ENCODE measurements around the gene SLFN11.

SLFN11 gene

GRCh38 chr17:35390663-35391062, 17.2 kb upstream of the SLFN11 start:
- H3K27me3 ChIP-seq (ENCODE audit: control insufficient read depth in 5 of 5, insufficient read depth in 4 of 5, low read length in 5 of 5) = no peaks in the 10 kb centered on the region
- H3K27ac ChIP-seq (ENCODE audit: low read depth, low read length) = no peak overlapping the region
- H3K9ac ChIP-seq (ENCODE audit: low read length in 5 of 5) = no peak overlapping the region
- no peaks in the 10 kb centered on the region for H3K36me3 ChIP-seq (ENCODE audit: control insufficient read depth in 5 of 5, insufficient read depth in 5 of 5, low read length in 5 of 5)
- no peak overlapping the region for H3K4me3 ChIP-seq (ENCODE audit: low read depth in 1 of 5, low read length in 5 of 5)
- no peaks in the 10 kb centered on the region for H3K9me3 ChIP-seq (ENCODE audit: control insufficient read depth in 5 of 5, low read length in 5 of 5)
- H3K4me1 ChIP-seq (ENCODE audit: control insufficient read depth in 5 of 5, insufficient read depth in 5 of 5, low read length in 5 of 5) = no peaks in the 10 kb centered on the region

GRCh38 chr17:35390156-35390555, 16.7 kb upstream of the SLFN11 start:
- Histone ChIP-seq H3K4me1 (ENCODE audit: control insufficient read depth in 5 of 5, insufficient read depth in 5 of 5, low read length in 5 of 5) (no peaks in the 10 kb centered on the region), H3K9me3 (ENCODE audit: control insufficient read depth in 5 of 5, low read length in 5 of 5) (no peaks in the 10 kb centered on the region), H3K27me3 (ENCODE audit: control insufficient read depth in 5 of 5, insufficient read depth in 4 of 5, low read length in 5 of 5) (no peaks in the 10 kb centered on the region), H3K9ac (ENCODE audit: low read length in 5 of 5) (no peak overlapping the region), H3K4me3 (ENCODE audit: low read depth in 1 of 5, low read length in 5 of 5) (no peak overlapping the region), H3K36me3 (ENCODE audit: control insufficient read depth in 5 of 5, insufficient read depth in 5 of 5, low read length in 5 of 5) (no peaks in the 10 kb centered on the region), H3K27ac (ENCODE audit: low read depth, low read length) (no peak overlapping the region)

DNA sequence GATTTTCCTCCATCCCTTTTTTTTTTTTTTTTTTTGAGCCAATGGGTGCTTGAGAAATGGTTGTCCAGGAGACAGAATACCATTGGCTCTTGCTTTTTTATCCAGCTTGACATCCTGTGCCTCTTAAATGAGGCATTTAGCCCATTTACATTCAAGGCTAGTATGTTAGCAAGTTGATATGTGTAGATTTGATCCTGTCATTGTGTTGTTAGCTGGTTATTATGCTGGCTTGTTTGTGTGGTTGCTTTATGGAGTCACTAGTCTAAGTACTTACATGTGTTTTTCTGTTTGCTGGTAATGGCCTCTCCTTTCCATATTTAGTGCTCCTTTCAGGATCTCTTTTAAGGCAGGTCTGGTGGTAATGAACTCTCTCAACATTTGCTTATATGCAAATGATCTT, 14.1 kb upstream of the SLFN11 start:
- Histone ChIP-seq H3K9ac (ENCODE audit: low read length in 5 of 5) (no peak overlapping the region), H3K27me3 (ENCODE audit: control insufficient read depth in 5 of 5, insufficient read depth in 4 of 5, low read length in 5 of 5) (no peaks in the 10 kb centered on the region), H3K4me1 (ENCODE audit: control insufficient read depth in 5 of 5, insufficient read depth in 5 of 5, low read length in 5 of 5) (no peaks in the 10 kb centered on the region), H3K27ac (ENCODE audit: low read depth, low read length) (no peak overlapping the region), H3K9me3 (ENCODE audit: control insufficient read depth in 5 of 5, low read length in 5 of 5) (no peaks in the 10 kb centered on the region), H3K4me3 (ENCODE audit: low read depth in 1 of 5, low read length in 5 of 5) (no peak overlapping the region), H3K36me3 (ENCODE audit: control insufficient read depth in 5 of 5, insufficient read depth in 5 of 5, low read length in 5 of 5) (no peaks in the 10 kb centered on the region)

DNA sequence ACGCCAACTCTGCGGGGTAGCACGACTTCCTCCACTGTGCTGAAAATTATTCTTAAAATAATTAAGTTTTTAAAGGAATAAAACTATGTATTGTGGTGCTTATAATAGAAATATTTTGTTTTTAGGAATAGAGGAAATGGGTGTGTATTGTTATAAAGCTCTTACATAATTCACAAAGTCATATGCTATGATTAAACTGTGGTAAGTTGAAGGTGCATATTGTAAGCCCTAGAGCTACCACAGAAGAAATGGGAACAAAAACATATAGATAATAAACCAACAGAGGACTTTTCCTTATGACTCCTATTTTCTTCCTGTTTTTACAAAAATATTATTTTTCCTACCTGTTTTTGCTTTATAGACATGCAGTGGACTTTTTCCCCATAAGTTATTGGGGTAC, 4.3 kb upstream of the SLFN11 start:
- no peak overlapping the region for H3K9ac ChIP-seq (ENCODE audit: low read length in 5 of 5)
- no peak overlapping the region for H3K4me3 ChIP-seq (ENCODE audit: low read depth in 1 of 5, low read length in 5 of 5)
- peak overlapping the region; percentile 3 for H3K27ac ChIP-seq (ENCODE audit: low read depth, low read length)
- H3K27me3 ChIP-seq (ENCODE audit: control insufficient read depth in 5 of 5, insufficient read depth in 4 of 5, low read length in 5 of 5) = peaks cover 0 to 8% (median 0%) of the 10 kb centered on the region in 5 donors
- H3K4me1 ChIP-seq (ENCODE audit: control insufficient read depth in 5 of 5, insufficient read depth in 5 of 5, low read length in 5 of 5) = peaks cover 1 to 27% (median 13%) of the 10 kb centered on the region in 5 donors
- no peaks in the 10 kb centered on the region for H3K36me3 ChIP-seq (ENCODE audit: control insufficient read depth in 5 of 5, insufficient read depth in 5 of 5, low read length in 5 of 5)
- H3K9me3 ChIP-seq (ENCODE audit: control insufficient read depth in 5 of 5, low read length in 5 of 5) = no peaks in the 10 kb centered on the region

GRCh38 chr17:35377068-35377467, 3.6 kb upstream of the SLFN11 start:
- Histone ChIP-seq H3K4me1 (ENCODE audit: control insufficient read depth in 5 of 5, insufficient read depth in 5 of 5, low read length in 5 of 5) (peaks cover 1 to 29% (median 18%) of the 10 kb centered on the region in 5 donors), H3K27ac (ENCODE audit: low read depth, low read length) (peak overlapping the region; percentile 3), H3K36me3 (ENCODE audit: control insufficient read depth in 5 of 5, insufficient read depth in 5 of 5, low read length in 5 of 5) (no peaks in the 10 kb centered on the region), H3K9ac (ENCODE audit: low read length in 5 of 5) (no peak overlapping the region), H3K27me3 (ENCODE audit: control insufficient read depth in 5 of 5, insufficient read depth in 4 of 5, low read length in 5 of 5) (peaks cover 0 to 8% (median 0%) of the 10 kb centered on the region in 5 donors), H3K9me3 (ENCODE audit: control insufficient read depth in 5 of 5, low read length in 5 of 5) (no peaks in the 10 kb centered on the region), H3K4me3 (ENCODE audit: low read depth in 1 of 5, low read length in 5 of 5) (no peak overlapping the region)

GRCh38 chr17:35376245-35376644, 2.8 kb upstream of the SLFN11 start:
- Histone ChIP-seq H3K9ac (ENCODE audit: low read length in 5 of 5) (no peak overlapping the region), H3K27me3 (ENCODE audit: control insufficient read depth in 5 of 5, insufficient read depth in 4 of 5, low read length in 5 of 5) (peaks cover 0 to 8% (median 0%) of the 10 kb centered on the region in 5 donors), H3K4me1 (ENCODE audit: control insufficient read depth in 5 of 5, insufficient read depth in 5 of 5, low read length in 5 of 5) (peaks cover 1 to 34% (median 19%) of the 10 kb centered on the region in 5 donors), H3K4me3 (ENCODE audit: low read depth in 1 of 5, low read length in 5 of 5) (peak overlapping the region in 2 of 5 donors; percentile 28 to 34), H3K36me3 (ENCODE audit: control insufficient read depth in 5 of 5, insufficient read depth in 5 of 5, low read length in 5 of 5) (no peaks in the 10 kb centered on the region), H3K9me3 (ENCODE audit: control insufficient read depth in 5 of 5, low read length in 5 of 5) (no peaks in the 10 kb centered on the region), H3K27ac (ENCODE audit: low read depth, low read length) (peak overlapping the region; percentile 71)

DNA sequence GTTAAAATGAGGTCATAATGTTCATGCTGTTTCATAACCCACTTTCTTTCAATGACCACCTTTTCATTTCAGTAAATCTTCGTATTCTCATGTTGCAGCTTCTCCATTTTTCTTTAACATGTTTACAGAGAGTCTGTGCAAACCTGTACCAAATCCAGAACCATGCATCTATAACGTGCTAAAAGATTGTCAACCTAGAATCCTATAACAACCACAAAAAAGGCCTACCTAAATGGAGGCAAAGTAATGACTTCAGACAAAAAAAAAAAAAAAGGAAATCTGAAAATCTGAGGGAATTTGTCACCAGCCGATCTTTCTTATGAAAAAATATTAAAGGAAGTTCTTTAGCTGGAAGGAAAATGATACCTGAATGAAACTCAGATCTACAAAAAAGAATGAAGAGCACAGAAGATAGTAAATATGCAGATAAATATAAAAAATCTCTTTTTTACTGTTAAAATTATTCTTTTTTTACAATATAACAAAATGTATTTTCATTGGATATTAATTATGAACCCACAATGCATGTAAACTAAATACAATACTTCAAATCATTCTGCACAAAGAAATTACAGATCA, 1.4 kb upstream of the SLFN11 start:
- Histone ChIP-seq H3K4me1 (ENCODE audit: control insufficient read depth in 5 of 5, insufficient read depth in 5 of 5, low read length in 5 of 5) (peaks cover 1 to 34% (median 19%) of the 10 kb centered on the region in 5 donors), H3K36me3 (ENCODE audit: control insufficient read depth in 5 of 5, insufficient read depth in 5 of 5, low read length in 5 of 5) (no peaks in the 10 kb centered on the region), H3K4me3 (ENCODE audit: low read depth in 1 of 5, low read length in 5 of 5) (peak overlapping the region; percentile 59 to 86 (median 65)), H3K27me3 (ENCODE audit: control insufficient read depth in 5 of 5, insufficient read depth in 4 of 5, low read length in 5 of 5) (peaks cover 0 to 8% (median 0%) of the 10 kb centered on the region in 5 donors), H3K27ac (ENCODE audit: low read depth, low read length) (peak overlapping the region; percentile 98), H3K9me3 (ENCODE audit: control insufficient read depth in 5 of 5, low read length in 5 of 5) (peaks cover 0 to 6% (median 2%) of the 10 kb centered on the region in 5 donors), H3K9ac (ENCODE audit: low read length in 5 of 5) (peak overlapping the region; percentile 76 to 92 (median 89))

DNA sequence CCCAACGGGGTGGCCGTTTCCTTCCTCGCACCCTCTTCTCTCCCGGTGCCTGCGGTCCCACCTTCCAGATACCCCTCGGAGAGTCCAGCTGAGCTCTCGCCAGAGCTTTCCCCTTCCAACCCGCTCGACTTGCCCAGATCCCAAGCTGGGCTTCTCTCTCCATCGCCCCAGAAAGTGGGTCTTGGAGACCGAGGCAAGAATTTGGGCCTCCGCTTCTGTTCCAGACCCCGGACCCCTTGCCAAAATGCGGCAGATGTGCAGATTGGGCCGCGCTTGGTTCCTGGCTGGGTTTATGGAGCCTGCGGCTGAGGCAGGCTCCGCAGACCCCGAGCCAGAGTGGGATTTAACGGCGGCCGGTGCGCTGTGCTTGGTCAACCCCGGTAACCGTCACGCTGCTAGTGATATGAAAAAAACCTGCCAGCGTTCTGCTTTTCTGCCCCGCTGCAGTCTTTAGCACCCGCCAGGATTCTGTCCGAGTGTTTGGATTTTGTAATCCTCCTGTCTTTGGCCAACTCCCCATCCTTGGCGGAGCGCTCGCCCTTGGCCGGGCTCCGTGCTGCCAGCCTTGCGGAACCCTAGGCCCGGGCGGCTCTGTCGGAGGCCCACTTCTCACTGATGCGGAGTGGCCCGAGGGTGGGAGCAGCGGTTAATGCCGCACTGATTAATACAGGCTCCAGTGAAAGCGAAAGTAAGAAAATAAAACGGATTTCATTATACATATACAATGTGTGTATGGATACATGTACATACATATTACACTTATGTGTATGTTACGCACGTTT, 754 bp upstream of the SLFN11 start:
- Histone ChIP-seq H3K27me3 (ENCODE audit: control insufficient read depth in 5 of 5, insufficient read depth in 4 of 5, low read length in 5 of 5) (peaks cover 0 to 8% (median 0%) of the 10 kb centered on the region in 5 donors), H3K9me3 (ENCODE audit: control insufficient read depth in 5 of 5, low read length in 5 of 5) (peaks cover 0 to 6% (median 3%) of the 10 kb centered on the region in 5 donors), H3K27ac (ENCODE audit: low read depth, low read length) (peak overlapping the region; percentile 98), H3K36me3 (ENCODE audit: control insufficient read depth in 5 of 5, insufficient read depth in 5 of 5, low read length in 5 of 5) (peaks cover 0 to 3% (median 1%) of the 10 kb centered on the region in 5 donors), H3K4me3 (ENCODE audit: low read depth in 1 of 5, low read length in 5 of 5) (peak overlapping the region; percentile 64 to 87 (median 80)), H3K4me1 (ENCODE audit: control insufficient read depth in 5 of 5, insufficient read depth in 5 of 5, low read length in 5 of 5) (peaks cover 1 to 34% (median 19%) of the 10 kb centered on the region in 5 donors), H3K9ac (ENCODE audit: low read length in 5 of 5) (peak overlapping the region; percentile 76 to 92 (median 89))

DNA sequence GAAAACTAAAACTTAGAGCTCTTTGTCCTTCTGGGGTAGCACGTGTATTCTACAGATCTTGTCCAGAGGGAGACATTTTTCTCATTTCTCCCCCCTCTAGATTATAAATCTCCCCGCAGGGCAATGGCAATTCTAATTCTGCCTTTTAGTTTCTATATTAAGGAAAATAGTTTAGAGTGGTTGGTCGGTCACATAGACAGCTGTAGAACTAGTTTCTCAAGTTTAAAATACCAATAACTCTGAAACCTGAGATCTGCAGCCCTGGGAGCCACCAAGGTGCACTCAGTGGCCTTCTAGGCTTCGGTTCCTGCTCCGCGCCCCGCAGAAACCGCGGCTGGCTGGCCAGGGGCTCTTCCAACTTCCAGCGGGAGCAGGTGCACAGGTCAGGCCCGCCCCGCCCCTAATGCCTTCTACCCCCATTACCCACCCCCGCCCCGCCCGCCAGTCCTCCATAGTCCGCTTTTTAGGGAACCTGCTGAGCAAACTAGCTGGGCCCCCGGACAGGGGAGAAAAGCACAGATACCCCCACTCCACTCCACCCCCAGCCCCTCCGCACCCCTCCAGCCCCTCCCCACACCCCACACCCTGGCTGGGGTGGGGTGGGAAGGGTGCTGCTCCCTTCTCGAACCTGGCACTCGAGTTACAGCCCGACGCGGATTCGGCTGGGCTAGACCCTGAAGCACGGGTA, 431 bp downstream of the SLFN11 start:
- H3K4me3 ChIP-seq (ENCODE audit: low read depth in 1 of 5, low read length in 5 of 5) = peak overlapping the region; percentile 64 to 87 (median 80)
- peaks cover 0 to 6% (median 3%) of the 10 kb centered on the region in 5 donors for H3K9me3 ChIP-seq (ENCODE audit: control insufficient read depth in 5 of 5, low read length in 5 of 5)
- H3K27me3 ChIP-seq (ENCODE audit: control insufficient read depth in 5 of 5, insufficient read depth in 4 of 5, low read length in 5 of 5) = peaks cover 0 to 8% (median 0%) of the 10 kb centered on the region in 5 donors
- H3K9ac ChIP-seq (ENCODE audit: low read length in 5 of 5) = peak overlapping the region in 3 of 5 donors; percentile 87 to 92 (median 89)
- H3K36me3 ChIP-seq (ENCODE audit: control insufficient read depth in 5 of 5, insufficient read depth in 5 of 5, low read length in 5 of 5) = peaks cover 0 to 9% (median 3%) of the 10 kb centered on the region in 5 donors
- peaks cover 1 to 42% (median 28%) of the 10 kb centered on the region in 5 donors for H3K4me1 ChIP-seq (ENCODE audit: control insufficient read depth in 5 of 5, insufficient read depth in 5 of 5, low read length in 5 of 5)
- H3K27ac ChIP-seq (ENCODE audit: low read depth, low read length) = peak overlapping the region; percentile 98
